Keratinocyte (primary cell): ENCODE results near the gene ADM. TPM values are rescaled to one million over a fixed set of nuclear protein-coding genes. Genes with fewer than 3 reads are reported as not detected.
A peak's percentile ranks its signal among the peaks of the same experiment; 100 is the strongest.

ENCODE experiments used
- DNase-seq: peaks from one replicate; pipeline ENCODE4 v3.0.0-alpha.2; 2011; ENCODE audit warnings: low read depth, missing footprints, low spot score
- FAIRE-seq: peaks from 2 replicates; lab custom pipeline; 2011; peaks lifted over from hg19 to GRCh38; lab: Jason Lieb, UNC
- H2AFZ ChIP-seq: 2 replicates; pipeline ENCODE4 v1.6.0; 2012; ENCODE audit warnings: low read length, control low read depth, inconsistent platforms; ENCODE audit not compliant: control insufficient read depth
- H3K27ac ChIP-seq: 2 replicates; pipeline ENCODE4 v1.5.1; 2011; ENCODE audit warnings: low read length; ENCODE audit not compliant: control insufficient read depth, insufficient read depth
- H3K27me3 ChIP-seq: 3 replicates; pipeline ENCODE4 v1.6.0; 2011; ENCODE audit warnings: low read length; ENCODE audit not compliant: control insufficient read depth, insufficient read depth; ENCODE audit errors: extremely low read depth
- H3K36me3 ChIP-seq, 2 experiments: 2 replicates in 1 of 2; 3 replicates in 1 of 2; pipeline ENCODE4 v1.5.1; 2011; ENCODE audit warnings: low read length in 2 of 2, mild to moderate bottlenecking in 1 of 2; ENCODE audit not compliant: control insufficient read depth in 2 of 2, insufficient read depth in 2 of 2; ENCODE audit errors: extremely low read depth in 1 of 2
- H3K4me1 ChIP-seq: 3 replicates; pipeline ENCODE4 v1.5.1; 2011; ENCODE audit warnings: low read length; ENCODE audit not compliant: control insufficient read depth, insufficient read depth; ENCODE audit errors: extremely low read depth
- H3K4me2 ChIP-seq: 3 replicates; pipeline ENCODE4 v1.6.0; 2011; ENCODE audit warnings: low read depth, low read length; ENCODE audit not compliant: control insufficient read depth, insufficient read depth; ENCODE audit errors: extremely low read depth
- H3K4me3 ChIP-seq, 3 experiments: fragments of 200-600 bp in 1 of 3; sonication (generic) in 1 of 3; 2 replicates in 2 of 3; 3 replicates in 1 of 3; pipeline ENCODE4 v1.5.1; 2011 to 2016; ENCODE audit warnings: low read length in 3 of 3, mild to moderate bottlenecking in 3 of 3, control low read depth in 2 of 3, inconsistent platforms in 1 of 3, low read depth in 1 of 3, mixed read lengths in 1 of 3, mixed run types in 1 of 3, moderate library complexity in 1 of 3; ENCODE audit not compliant: control insufficient read depth in 2 of 3, insufficient read depth in 2 of 3; ENCODE audit errors: extremely low read depth in 1 of 3
- H3K79me2 ChIP-seq: 2 replicates; pipeline ENCODE4 v1.6.0; 2012; ENCODE audit warnings: low read length; ENCODE audit not compliant: control insufficient read depth, insufficient read depth
- H3K9ac ChIP-seq: 3 replicates; pipeline ENCODE4 v1.6.0; 2011; ENCODE audit warnings: low read length; ENCODE audit not compliant: control insufficient read depth, insufficient read depth; ENCODE audit errors: extremely low read depth
- H3K9me1 ChIP-seq: 3 replicates; pipeline ENCODE4 v1.6.0; 2011; ENCODE audit warnings: low read length; ENCODE audit not compliant: control insufficient read depth, insufficient read depth; ENCODE audit errors: extremely low read depth
- H3K9me3 ChIP-seq: 2 replicates; pipeline ENCODE4 v1.5.1; 2012; ENCODE audit warnings: low read depth, low read length; ENCODE audit not compliant: control insufficient read depth
- H4K20me1 ChIP-seq: 3 replicates; pipeline ENCODE4 v1.6.0; 2011; ENCODE audit warnings: low read length; ENCODE audit not compliant: control insufficient read depth, insufficient read depth; ENCODE audit errors: extremely low read depth
- CTCF ChIP-seq, 3 experiments: IDR thresholded peaks in 1 of 3; conservative IDR thresholded peaks in 1 of 3; optimal IDR thresholded peaks in 1 of 3; 2 replicates in 2 of 3; 3 replicates in 1 of 3; pipeline versions ENCODE3 to v1.5.1; 2011; ENCODE audit warnings: low read length in 3 of 3, mild to moderate bottlenecking in 3 of 3, moderate library complexity in 2 of 3, control low read depth in 1 of 3, inconsistent platforms in 1 of 3; ENCODE audit not compliant: insufficient read depth in 2 of 3; ENCODE audit errors: extremely low read depth in 1 of 3
- EZH2 ChIP-seq: IDR thresholded peaks from one replicate; pipeline ENCODE4 v1.6.1; 2012; ENCODE audit warnings: inconsistent platforms, mild to moderate bottlenecking, low read length, moderate library complexity
- dilution Hi-C: fragments of 300-500 bp; cut with MboI; formaldehyde crosslinking; loops from one replicate; pipeline ENCODE4 v1.7.0; 2020; ENCODE audit warnings: low sequenced_read_pairs; ENCODE audit not compliant: extremely low pct_ligation_motif_present
- polyA plus RNA-seq, 5 experiments: library from polyadenylated mRNA; depleted of rRNA in 3 of 5; stranded (reverse) in 3 of 5; stranded (forward) in 1 of 5; unstranded in 1 of 5; fragments of >200 nt; gene quantifications; 1 replicate in 1 of 5; 2 replicates in 3 of 5; 3 replicates in 1 of 5; pipeline versions ENCODE4 v1.2.1 to v1.2.3, GENCODE V29; 2011 to 2012; ENCODE audit warnings: missing spikeins in 2 of 5, low read depth in 1 of 5, low replicate concordance in 1 of 5

ADM gene
- polyA plus RNA-seq, 1 donor (not counting 4 experiments of a cell fraction or from before 2014, with no cell fraction given) = 57.9 TPM

DNA sequence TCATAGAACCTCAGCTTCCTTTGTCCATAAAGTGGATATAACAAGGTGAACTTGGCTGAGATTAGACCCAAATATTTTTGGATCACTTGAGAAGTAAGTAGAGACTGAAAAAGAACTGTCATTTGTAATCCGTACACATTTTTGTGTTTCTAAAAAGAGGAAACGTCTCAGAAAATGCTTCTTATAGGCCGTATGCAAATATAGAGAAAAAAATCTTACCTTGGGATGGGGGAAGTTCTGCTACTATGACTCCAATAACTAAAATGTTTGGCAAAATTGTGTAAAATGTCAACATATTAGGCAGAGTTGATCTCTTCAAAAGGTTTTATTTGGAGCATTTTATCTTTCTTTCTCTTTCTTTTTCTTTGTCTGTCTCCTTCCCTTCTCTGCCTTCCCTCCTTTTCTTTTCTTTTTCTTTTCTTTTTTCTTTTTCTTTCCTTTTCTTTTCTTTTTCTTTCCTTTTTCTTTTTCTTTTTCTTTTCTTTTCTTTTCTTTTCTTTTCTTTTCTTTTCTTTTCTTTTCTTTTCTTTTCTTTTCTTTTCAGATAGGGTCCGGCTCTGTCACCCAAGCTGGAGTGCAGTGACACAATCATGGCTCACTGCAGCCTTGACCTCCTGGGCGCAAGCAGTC, 48.2 kb downstream of the ADM start:
- no peaks in the 10 kb centered on the region for H3K36me3 ChIP-seq
- no peaks in the 10 kb centered on the region for H4K20me1 ChIP-seq
- DNase-seq (no peak), FAIRE-seq (no peak)
- dilution Hi-C loops = no loop called here
- no peak overlapping the region for H2AFZ ChIP-seq
- H3K4me1 ChIP-seq = peaks cover 29% of the 10 kb centered on the region
- TF ChIP-seq EZH2 (no peak), CTCF (optimal IDR thresholded peaks at IDR 0.05 in 1 of 3, IDR thresholded peaks at IDR 0.05 in 1 of 3, conservative IDR thresholded peaks at IDR 0.05 in 1 of 3; ENCODE audit: extremely low read depth in 1 of 3, insufficient read depth in 2 of 3, low read length in 3 of 3) (no peak)
- H3K27me3 ChIP-seq = no peaks in the 10 kb centered on the region
- H3K27ac ChIP-seq = no peak overlapping the region
- H3K9me1 ChIP-seq = no peaks in the 10 kb centered on the region
- no peak overlapping the region for H3K4me2 ChIP-seq
- no peak overlapping the region for H3K4me3 ChIP-seq
- no peaks in the 10 kb centered on the region for H3K79me2 ChIP-seq
- H3K9ac ChIP-seq = no peak overlapping the region
- H3K9me3 ChIP-seq = no peaks in the 10 kb centered on the region

DNA sequence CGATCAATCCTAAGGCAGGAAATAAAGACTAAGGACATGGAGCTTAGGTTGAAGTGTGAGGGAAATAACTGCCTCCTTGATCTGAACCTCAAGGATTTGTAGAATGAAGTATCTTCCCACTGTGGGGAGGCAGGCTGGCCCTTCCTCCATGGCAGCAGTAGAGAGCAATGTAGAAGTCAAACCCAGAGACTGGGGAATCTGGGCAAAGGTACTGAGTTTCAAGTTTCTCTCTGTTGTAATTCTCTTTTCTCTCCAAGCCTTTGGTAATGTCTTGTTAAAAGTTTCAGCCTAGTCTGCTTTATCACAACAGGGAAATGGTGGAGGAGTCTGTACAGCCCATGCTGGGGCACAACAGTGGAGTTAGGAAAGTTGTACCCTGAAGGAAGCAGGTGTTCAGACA, 49.5 kb downstream of the ADM start:
- H3K4me3 ChIP-seq = no peak overlapping the region
- no peaks in the 10 kb centered on the region for H3K9me1 ChIP-seq
- no peak for TF ChIP-seq CTCF (optimal IDR thresholded peaks at IDR 0.05 in 1 of 3, IDR thresholded peaks at IDR 0.05 in 1 of 3, conservative IDR thresholded peaks at IDR 0.05 in 1 of 3; ENCODE audit: extremely low read depth in 1 of 3, insufficient read depth in 2 of 3, low read length in 3 of 3)
- no peak for TF ChIP-seq EZH2
- no peak overlapping the region for H3K4me2 ChIP-seq
- DNase-seq (no peak), FAIRE-seq (no peak)
- no peaks in the 10 kb centered on the region for H3K79me2 ChIP-seq
- no peaks in the 10 kb centered on the region for H3K36me3 ChIP-seq
- H3K4me1 ChIP-seq = peaks cover 42% of the 10 kb centered on the region
- no peaks in the 10 kb centered on the region for H3K9me3 ChIP-seq
- H2AFZ ChIP-seq = no peak overlapping the region
- H3K27me3 ChIP-seq = no peaks in the 10 kb centered on the region
- H3K9ac ChIP-seq = no peak overlapping the region
- peak overlapping the region; percentile 28 for H3K27ac ChIP-seq
- no peaks in the 10 kb centered on the region for H4K20me1 ChIP-seq
- dilution Hi-C loops = no loop called here
